NCI-H187 (cell line): ENCODE results near the gene PRLR.
"Not testable (repeated sequence)": the region's sequence is repeated elsewhere in the genome, so short reads cannot be mapped to it uniquely, and the experiment has no call there.

Source experiments
- DNase-seq, 2 experiments: peaks; one replicate each; lab custom pipeline; 2025; lab: John Stamatoyannopoulos, UW

The PRLR gene

DNA sequence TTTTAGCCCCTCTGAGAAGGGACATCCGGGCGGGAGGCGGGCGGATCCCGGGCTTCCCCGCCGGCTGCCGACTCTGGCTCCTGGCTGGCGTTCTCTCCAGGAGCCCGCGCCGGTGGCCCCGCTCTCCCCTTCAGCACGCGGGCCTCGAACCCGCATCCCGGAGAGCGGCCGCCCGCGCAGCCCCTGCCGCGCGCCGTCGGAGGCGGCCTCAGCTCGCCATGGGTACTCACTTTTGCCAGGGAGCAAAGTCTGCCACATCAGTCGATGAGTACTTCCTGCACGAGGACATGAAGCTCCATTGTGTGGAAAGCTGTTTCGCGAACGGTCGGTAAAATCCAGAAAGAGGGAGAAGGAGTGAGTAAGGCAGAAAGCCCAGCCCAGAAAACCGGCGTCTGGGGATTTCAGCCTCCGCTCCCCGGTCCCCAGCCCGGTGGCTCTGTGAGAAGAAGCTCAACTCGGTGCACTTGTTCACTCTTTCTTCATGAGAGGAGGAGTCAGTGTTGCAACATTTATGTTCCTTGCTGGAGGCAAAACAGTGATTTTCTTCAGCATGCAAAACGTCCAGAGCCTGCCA is at the start of gene PRLR:
TSS of gene PRLR (minus strand) at position 450 of the 574 bp plus-strand sequence. CDS start 140,867 bp downstream, outside the sequence.
- DNase-seq, result no peak

DNA sequence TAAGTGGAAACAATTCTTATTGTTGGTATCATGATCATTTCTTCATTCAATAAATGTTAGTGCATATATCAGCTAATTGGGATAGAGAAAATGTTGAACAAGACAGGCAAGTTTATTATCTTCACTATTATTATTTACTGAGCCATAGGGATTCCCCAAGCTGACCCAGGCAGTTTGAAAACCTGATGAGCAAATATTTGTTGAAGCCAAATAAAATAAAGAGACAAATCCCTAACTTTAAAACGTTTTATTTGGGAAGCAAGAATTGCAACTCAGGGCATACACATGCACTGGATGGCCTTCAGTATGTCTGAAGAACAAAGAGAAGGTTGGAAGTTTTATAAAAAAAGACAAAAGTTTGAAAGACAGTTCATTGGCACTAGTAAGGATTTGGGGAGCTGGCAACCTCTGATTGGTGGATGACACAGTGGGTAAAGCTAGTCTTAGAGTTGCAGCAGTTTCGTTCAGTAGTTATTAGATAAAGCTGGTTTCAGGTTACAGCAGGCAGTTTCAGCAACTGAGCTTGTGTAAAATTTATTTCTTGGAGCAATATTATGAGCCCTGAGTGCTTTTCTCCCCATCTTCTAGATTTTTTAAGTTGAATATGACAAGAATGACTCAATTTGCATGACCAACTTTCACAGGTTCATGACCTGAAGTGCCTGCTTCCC is 44.7 kb upstream of the PRLR start:
- DNase-seq, result no peak

DNA sequence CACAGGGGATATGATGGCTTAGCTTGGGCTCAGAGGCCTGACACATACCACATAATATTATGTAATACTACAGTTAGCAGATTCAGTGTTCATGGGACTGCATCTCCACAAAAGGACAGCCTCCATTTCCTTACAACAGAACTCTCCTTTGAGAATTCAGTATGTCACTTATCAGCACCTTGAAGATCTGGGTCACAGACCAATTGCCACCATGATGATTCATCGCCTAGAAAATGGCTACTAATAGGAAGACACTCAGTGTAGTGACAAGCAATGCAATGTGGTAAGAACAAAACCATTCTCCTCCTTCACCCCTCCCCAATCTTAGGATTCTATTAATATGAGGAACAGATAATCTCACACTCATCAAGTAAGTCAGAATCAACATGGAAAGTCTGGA is 38.7 kb upstream of the PRLR start:
- DNase-seq, result no peak

DNA sequence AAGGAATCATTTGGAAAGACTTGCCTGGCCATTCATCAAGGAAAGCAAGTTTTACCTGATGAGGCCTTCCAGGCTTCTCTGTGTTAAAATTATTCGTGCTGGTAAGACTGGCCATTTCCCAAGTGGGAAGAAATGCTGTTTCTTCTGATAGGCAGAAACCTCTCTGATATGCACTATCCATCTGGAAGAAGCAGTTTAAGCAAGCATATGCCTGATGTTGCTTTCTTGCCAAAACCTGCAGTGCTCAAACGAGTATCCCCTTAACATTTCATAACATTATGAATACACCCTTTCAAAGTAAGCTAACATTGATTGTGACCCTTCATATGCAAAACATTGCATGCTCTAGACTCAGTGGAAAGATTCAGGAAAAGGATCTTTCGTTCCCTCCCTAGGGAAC is 36.0 kb upstream of the PRLR start:
- DNase-seq, result no peak

DNA sequence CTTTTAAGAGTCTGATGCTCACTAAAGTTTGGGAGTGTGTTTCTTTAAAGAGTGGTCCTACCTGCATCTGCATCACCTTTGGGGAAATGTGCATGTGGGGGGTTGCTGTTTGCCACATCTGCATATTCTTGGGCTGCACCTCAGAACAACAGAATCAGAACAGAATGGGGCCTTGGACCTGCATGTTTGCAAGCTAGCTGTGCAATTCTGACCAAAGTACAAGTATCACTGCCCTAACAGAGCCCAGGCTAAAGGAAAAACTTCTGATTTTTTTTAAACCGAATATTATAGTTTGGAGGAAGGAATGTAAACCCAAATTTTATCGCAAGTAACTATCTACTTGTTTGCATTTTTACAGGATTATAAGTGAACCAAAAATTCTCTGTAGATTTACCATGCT is 34.2 kb upstream of the PRLR start:
- no peak for DNase-seq

DNA sequence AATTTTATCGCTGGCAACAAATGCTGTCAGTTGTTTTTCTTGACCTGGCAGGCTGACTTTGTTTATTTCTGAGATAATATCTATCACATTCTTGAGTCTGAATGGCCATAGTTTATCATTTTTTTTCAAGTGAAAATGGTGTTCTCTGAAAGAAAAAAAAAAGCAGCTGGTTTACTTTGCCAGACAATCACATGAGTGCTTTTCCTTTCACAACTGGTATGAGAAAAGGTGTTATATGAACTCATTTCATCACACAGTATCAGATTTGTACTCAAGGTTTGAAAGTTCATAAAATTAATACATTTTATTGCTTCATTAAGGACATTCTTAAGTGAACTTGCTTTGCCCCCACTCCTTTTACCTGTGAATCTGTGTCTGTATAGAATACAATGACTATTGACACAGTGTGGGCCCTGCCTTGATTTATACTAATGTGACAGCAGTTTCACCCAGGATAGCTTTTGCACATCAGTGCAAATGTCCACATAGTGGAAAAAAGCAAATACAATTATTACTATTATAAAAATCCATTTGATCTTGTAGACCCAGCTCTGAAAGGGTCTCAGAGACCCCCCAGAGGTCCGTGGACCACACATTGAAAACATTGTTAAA is 33.1 kb upstream of the PRLR start:
- DNase-seq, result no peak

DNA sequence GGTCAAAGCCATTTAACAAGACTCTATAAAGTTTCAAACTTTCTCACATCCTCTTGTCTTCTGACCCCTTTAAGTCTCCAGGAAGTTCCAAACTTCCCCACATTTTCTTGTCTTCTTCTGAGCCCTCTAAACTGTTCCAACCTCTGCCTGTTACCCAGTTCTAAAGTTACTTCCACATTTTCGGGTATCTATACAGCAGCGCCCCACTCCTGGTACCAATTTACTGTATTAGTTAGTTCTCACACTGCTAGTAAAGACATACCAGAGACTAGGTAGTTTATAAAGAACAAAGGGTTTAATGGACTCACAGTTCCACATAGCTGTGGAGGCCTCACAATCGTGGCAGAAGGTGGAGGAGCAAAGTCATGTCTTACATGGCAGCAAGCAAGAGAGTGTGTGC is 23.3 kb upstream of the PRLR start:
- no peak for DNase-seq

DNA sequence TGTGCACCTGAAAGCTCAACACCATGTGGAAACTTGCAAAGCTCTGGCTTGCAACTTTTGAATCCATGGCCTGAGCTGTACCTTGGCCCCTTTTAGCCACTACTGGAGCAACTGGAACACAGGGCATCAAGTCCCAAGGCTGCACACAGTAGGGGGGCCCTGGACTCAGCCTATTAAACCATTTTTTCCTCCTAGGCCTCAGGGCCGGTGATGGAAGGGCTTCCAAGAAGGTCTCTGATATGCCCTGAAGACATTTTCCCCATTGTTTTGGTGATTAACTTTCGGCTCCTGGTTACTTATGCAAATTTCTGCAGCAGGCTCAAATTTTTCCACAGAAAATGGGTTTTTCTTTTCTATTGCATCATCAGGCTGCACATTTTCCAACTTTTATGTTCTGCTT is 22.7 kb upstream of the PRLR start:
- DNase-seq, result no peak

DNA sequence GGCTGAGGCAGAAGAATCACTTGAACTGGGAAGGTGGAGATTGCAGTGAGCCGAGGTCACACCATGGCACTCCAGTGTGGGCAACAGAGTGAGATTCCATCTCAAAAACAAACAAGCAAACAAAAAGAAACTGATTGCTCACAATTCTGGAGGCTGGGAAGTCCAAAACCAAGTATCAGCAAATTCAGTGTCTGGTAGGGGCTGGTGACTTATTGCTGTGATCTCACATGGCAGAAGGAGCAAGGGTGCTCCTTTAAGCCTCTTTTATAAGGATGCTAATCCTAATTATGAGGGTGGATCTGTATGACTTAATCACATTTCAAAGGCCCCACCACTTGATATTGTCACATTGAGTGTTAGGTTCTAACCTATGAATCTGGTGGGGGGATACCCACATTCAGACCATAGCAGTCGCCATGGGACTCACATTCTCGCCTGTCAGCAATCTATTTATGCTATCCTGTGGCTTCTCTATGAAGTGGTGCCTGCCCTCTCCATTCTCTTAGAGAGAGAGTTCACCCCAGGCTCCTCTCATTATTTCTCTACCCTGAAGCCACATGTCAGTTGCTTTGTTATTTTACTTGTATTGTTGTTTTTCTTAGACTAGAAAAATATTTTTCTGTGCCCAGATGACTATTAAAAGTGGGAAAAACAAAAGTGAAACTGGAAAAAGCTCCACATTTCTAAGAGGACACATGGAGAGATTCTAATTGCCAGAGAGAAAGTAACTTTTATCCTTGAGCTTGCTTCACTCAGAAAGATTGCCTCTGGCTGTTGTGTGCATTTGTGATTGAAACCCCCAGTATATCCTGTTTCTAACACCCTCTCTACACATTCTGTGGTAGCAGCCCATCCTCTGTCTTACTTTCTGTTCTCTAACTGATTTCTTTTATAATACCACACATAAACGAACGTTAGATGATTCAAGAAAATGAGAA is 18.8 kb upstream of the PRLR start:
- DNase-seq, result no peak

DNA sequence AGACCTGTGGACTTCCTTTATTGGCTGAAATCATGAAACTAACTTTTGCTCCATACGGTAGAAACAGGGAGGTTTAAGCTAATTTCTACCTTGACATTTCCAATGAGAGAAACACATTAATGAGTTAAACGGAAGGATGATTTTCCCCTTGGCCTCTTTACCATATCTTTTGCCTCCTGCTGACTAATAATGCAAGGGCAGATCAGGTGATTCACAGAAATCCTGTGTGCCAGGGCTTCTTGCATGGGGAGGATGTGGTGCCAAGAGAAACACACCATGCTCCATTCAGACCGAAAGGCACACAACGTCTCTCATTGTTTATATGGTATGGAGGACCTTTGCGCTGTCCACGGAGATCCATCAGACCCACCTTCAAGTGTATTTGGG is 17.4 kb upstream of the PRLR start:
- DNase-seq, result no peak

DNA sequence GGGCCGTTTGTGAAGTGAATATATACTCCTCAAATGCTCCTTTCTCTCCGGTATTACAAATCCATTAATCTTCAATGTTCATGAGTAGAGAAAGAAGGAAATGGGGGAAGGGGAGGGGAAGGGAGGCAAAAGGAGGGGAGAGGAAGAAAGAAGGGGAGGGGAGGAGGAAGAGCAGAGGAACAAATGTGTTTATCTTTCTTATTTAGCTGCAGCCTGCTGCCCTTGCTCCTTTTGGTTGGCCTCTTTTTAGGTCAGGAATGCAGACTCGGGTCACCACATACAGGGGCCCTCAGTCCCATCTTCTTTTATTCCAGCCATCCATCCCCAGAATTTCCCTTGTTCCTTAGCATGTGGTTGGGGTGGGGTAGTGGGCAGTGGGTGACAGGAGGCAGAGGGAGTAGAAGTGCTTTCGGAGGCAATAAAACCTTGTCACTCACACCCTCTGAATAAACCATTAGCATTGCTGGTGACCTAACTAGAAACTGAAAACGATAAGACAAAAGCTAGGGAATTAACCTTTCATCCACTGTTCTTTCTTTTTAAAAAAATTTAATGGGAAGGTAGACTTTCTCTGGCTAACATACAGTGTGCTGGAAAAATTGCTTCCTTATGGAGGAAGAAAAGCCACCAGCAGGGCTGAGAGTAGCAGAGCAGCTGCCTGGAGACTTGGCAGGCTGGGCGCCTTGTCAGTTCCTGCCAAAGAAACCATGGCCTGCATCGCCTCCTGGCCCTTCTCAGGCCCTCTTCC is 16.8 kb upstream of the PRLR start:
- no peak for DNase-seq

DNA sequence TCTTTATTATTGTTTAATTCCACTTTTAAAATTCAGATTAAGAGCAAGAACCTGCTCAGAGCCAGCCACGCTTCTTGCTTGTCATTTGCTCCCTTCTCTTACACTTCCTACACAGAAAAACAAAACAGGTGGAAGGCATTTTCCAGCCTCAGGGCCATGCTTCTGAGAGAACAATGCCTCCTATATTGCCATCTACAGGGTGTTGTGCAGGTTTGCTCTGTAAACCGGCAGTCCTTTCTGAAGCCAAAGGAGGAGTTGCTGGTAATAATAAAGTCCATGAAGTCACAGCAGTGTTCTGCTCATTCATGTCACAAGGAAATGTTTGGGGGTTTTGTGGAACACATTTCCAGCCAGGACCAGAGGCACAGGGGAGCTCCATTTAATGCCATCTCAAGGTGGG is 16.1 kb upstream of the PRLR start:
- no peak for DNase-seq

DNA sequence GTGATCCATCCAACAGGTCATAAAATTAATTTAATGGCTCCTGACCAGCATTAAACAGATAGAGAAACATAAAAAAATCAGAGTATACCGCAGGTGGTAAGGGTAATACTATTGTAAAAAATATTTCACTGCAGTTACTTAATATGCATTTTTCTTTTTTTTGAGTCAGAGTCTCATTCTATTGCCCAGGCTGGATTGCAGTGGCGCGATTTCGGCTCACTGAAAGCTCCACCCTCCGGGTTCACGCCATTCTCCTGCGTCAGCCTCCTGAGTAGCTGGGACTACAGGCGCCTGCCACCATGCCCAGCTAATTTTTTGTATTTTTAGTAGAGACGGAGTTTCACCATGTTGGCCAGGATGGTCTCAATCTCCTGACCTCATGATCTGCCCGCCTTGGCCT is 15.1 kb upstream of the PRLR start:
- not testable (repeated sequence) for DNase-seq

DNA sequence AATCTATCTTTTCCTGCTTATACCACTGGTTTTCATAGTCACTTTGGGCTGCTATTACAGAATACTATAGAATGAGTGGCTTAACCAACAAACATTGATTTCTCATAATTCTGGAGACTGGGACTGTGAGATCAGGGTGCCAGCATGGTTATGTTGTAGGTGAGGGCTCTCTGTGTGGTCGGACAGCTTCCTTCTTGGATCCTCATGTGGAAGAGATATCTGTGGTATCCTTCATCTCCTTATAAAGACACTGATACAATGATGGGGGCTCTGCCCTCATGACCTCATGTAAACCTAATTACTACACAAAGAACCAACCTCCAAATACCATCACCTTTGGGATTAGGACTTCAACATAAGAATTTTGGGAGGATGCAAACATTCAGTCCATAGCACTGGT is 13.9 kb upstream of the PRLR start:
- DNase-seq, result no peak

DNA sequence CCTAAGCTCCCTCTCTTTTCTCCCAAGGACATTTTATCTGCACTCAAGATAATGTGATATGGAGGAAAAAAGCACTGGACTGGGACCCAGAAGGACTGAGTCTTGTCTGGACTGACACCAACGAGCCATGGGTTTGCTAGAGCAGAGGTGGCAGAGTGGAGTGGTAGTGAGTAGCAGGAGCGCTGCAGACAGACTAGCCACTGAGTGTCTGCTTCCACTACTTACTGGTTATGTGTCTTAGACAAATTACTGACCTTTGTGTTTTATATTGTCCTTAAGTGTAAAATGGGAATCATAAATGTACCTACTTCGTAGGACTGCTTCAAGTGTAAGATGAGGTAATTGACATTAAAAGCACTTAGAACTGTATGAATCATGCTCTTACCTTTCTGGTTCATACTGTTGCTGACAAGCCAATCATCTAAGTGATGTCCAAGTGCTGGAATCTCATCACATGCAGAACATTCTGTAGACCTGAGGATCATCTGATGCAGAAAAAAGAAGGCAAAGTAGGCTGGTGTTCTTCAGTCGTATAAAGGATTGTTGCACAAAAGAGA is 12.5 kb upstream of the PRLR start:
- no peak for DNase-seq

DNA sequence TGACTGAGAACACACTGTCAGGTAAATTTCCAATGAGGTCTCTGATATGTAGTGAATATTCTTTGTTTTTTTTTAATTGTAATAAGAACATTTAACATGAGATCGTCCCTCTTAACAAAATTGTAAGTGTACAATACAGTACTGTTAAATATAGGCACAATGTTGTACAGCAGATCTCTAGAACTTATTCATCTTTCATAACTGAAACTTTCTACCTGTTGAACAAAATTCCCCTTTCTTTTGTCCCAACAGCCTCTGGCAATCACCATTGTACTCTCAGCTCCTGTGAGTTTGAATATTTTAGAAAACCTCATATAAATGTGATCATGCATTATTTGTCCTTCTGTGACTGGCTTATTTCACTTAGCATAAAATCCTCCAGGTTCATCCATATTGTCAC is 10.6 kb upstream of the PRLR start:
- no peak for DNase-seq

DNA sequence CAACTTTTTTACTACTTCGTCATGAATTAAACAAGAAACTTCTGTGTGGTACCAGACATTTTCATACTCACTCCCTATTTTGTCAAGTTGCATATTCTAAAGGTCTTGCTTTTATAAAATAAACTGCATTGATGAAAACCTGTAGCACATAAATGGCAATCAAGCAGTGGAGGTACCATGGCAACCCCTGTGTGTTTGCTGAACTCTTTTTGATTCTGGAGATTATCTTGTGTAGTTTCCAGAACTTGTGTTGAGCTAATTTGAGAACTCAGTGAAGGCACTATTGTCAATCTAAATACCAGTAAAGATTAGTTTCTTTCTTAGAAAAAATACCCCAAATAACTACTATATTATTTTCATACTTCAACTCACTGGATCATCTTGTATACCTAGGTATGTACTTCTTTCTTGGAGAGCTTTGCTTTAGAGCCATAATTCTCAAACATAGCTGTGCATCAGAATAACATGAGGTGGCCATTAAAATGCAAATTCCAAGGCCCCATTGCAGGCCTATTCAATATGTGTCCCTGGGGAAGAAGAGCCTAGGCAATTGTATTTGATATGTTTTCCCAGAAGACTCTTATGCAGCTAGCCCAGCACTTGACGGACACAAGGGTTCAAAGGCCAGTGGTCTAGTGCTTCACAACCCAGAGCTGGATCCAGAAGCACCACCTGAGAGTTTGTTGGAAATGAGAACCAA is 9.8 kb upstream of the PRLR start:
- DNase-seq, result no peak

DNA sequence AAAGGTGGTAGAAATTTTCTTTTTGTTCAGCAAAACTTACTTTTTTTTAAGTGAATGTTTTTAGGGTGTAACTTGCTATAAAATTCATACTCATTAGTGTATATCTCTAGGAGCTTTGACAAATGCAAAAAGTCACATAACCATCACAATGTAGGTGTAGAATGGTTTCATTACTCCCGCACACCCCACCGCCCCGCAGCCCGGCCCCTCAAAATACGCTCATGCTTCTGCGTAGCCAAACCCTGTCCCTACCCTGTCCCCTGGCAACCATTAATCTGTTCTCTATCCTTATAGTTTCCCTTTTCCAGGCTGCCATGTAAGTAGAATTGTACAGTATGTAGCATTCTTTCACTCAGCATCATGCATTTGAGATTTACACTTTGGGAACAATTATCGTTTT is 9.2 kb upstream of the PRLR start:
- no peak for DNase-seq

DNA sequence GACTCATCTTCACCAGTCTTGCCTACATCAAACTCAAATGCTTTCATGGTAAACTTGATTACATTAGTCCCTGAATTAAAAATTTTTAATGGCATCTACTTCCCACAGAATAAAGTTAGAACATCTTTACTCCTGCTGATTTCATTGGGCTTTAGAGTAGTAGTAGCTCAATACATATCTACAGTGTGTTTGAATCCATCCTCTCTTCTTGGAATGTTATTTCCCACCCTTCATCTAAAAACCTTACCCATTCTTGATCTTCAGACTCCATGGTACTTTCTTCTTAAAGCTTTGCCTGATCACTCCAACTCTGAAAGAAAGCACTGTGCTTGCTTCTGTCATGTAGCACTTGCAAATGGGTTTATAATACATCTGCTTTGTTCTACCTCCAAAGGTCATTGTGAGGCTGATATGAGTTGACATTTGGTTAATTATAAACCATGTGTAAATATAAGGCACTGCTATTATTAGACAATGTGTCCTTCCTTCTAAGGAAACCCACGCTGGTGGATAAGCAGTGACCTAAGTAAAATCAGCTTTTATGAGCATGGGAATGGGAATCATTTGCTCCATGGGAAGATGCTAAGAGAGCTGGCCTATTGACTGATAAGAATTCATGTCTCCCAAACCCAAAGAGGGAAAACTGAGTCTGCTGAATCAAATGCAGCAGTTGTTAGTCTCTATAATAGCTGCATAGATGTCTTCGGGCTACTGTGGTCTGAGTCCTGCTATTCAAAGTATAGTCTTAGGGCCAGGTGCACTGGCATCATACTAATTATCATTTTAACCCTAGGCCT is 7.5 kb upstream of the PRLR start:
- no peak for DNase-seq

DNA sequence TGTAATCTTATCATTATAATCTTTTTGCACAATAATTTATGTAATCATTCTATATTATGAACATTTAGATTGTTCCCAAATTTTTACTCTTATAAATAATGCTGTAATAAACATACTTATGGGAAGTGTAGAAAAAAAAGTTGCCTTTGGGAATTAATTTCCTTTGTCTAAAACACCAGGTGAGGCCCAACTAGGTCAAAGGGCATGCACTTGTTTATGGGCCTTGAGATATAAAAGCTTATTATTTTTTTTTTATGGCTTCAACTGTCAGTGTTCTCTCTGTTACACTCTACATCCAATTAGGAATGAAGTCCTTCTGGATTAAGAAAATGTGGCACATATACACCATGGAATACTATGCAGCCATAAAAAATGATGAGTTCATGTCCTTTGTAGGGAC is 6.5 kb upstream of the PRLR start:
- no peak for DNase-seq
